HEK293T (cell line): ENCODE measurements around the gene FMNL1.

Source experiments
- BHLHE40 ChIP-seq: fragments of 450-650 bp; IDR thresholded peaks from 2 replicates; pipeline ENCODE4 v1.6.1; 2016; ENCODE audit warnings: mild to moderate bottlenecking, moderate library complexity, borderline replicate concordance
- CTBP1 ChIP-seq: fragments of 450-650 bp; IDR thresholded peaks from 2 replicates; pipeline ENCODE4 v1.6.1; 2016; ENCODE audit warnings: borderline replicate concordance
- ELF4 ChIP-seq: fragments of 450-650 bp; IDR thresholded peaks from 2 replicates; pipeline ENCODE4 v1.6.1; 2017; ENCODE audit warnings: antibody characterized with exemption
- FOXA1 ChIP-seq: fragments of 450-650 bp; IDR thresholded peaks from 2 replicates; pipeline ENCODE4 v1.6.1; 2016; ENCODE audit warnings: mild to moderate bottlenecking
- FOXM1 ChIP-seq: fragments of 450-650 bp; IDR thresholded peaks from 2 replicates; pipeline ENCODE4 v1.6.1; 2017; ENCODE audit warnings: mild to moderate bottlenecking, borderline replicate concordance
- L3MBTL2 ChIP-seq: fragments of 450-650 bp; conservative IDR thresholded peaks from 2 replicates; pipeline ENCODE4 v1.6.1; 2016; ENCODE audit warnings: mild to moderate bottlenecking
- NFRKB ChIP-seq: fragments of 450-650 bp; IDR thresholded peaks from 2 replicates; pipeline ENCODE4 v1.6.1; 2016; ENCODE audit warnings: mild to moderate bottlenecking, moderate library complexity
- SP1 ChIP-seq: fragments of 450-650 bp; IDR thresholded peaks from 2 replicates; pipeline ENCODE4 v1.6.1; 2017
- SUZ12 ChIP-seq: fragments of 450-650 bp; IDR thresholded peaks from 2 replicates; pipeline ENCODE4 v1.6.1; 2016; ENCODE audit warnings: mild to moderate bottlenecking
- TARDBP ChIP-seq: fragments of 450-650 bp; IDR thresholded peaks from 2 replicates; pipeline ENCODE4 v1.6.1; 2016

DNA sequence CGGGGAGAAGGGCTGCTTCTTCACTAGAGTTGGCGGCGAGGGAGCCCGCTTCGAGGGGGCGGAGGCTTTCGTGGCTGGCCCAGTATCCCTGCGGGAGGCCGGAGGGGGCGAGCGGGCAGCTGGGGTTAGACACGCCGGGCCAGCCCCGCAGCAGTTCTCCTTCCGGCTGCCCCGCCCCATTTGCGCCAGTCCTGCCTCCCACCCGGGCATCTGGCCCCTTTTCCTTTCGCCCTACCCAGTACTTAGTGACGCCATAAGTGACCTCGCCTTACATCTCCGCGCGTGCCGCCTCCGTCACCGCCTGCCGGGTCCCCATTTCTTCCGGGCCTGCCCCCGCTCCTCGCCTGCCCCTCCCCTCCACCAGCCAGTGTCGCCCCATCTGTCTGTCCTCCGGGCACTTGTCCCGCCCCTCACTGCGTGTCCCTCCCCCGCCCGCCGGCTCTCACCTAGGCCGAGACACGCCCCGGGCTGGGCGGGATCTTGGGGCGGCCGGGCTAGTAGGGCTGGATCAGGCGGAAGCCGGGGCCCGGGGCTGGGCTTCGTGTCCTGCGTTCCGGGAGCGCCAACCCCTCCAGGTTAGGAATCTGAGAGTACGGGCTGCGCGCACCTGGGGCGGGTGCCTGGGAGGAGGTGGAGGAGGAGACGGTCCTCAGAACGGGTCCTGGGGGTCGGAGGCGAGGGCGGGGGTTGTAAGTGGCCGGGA is 25.9 kb downstream of the FMNL1 start:
- TF ChIP-seq NFRKB (no peak), L3MBTL2 (peak; percentile 47; the same call in 1 of the 2 replicates), SP1 (no peak), SUZ12 (no peak), ELF4 (no peak), CTBP1 (no peak), FOXA1 (no peak), TARDBP (no peak), BHLHE40 (no peak), FOXM1 (no peak)
